HTR-8/SVneo (cell line): ENCODE results near the gene NME9.

Source experiments
- DNase-seq: peaks from one replicate; pipeline ENCODE4 v3.0.0; 2011; ENCODE audit warnings: low spot score, mixed read lengths; ENCODE audit not compliant: insufficient read length
- FAIRE-seq: peaks from 2 replicates; lab custom pipeline; 2011; peaks lifted over from hg19 to GRCh38; lab: Jason Lieb, UNC

The NME9 gene

GRCh38 chr3:138297059-138297607, 32.5 kb downstream of the NME9 start:
- FAIRE-seq (no peak), DNase-seq (no peak)

GRCh38 chr3:138296639-138297038, 33.0 kb downstream of the NME9 start:
- DNase-seq: no peak
- no peak for FAIRE-seq

GRCh38 chr3:138289701-138290100, 40.0 kb downstream of the NME9 start:
- no peak for DNase-seq
- FAIRE-seq: no peak

GRCh38 chr3:138289260-138289659, 40.4 kb downstream of the NME9 start:
- DNase-seq (no peak), FAIRE-seq (no peak)

GRCh38 chr3:138284957-138285477, 44.6 kb downstream of the NME9 start:
- FAIRE-seq: no peak
- no peak for DNase-seq

- DNase-seq: no peak
These were observed 45.6 kb downstream of the NME9 start for GRCh38 chr3:138284079-138284478.

GRCh38 chr3:138282836-138283235, 46.8 kb downstream of the NME9 start:
- DNase-seq: no peak
- FAIRE-seq: no peak

More at GRCh38 chr3:138284079-138284478, 45.6 kb downstream of the NME9 start:
- FAIRE-seq: no peak

GRCh38 chr3:138281561-138281960, 48.1 kb downstream of the NME9 start:
- FAIRE-seq (no peak), DNase-seq (no peak)

GRCh38 chr3:138271189-138271794, 58.4 kb downstream of the NME9 start:
- FAIRE-seq (no peak), DNase-seq (no peak)

- FAIRE-seq (no peak), DNase-seq (no peak)
These were observed 59.4 kb downstream of the NME9 start for GRCh38 chr3:138270245-138270644.

- no peak for DNase-seq
- no peak for FAIRE-seq
These were observed 62.6 kb downstream of the NME9 start for GRCh38 chr3:138267083-138267482.

- no peak for DNase-seq
- FAIRE-seq: no peak
These were observed 63.9 kb downstream of the NME9 start for GRCh38 chr3:138265745-138266144.

- DNase-seq (no peak), FAIRE-seq (no peak)
These were observed 66.5 kb downstream of the NME9 start for GRCh38 chr3:138263104-138263503.

- FAIRE-seq (no peak), DNase-seq (no peak)
These were observed 69.0 kb downstream of the NME9 start for GRCh38 chr3:138260611-138261010.

GRCh38 chr3:138259126-138259525, 70.5 kb downstream of the NME9 start:
- FAIRE-seq (no peak), DNase-seq (no peak)

GRCh38 chr3:138257986-138258385, 71.7 kb downstream of the NME9 start:
- FAIRE-seq (no peak), DNase-seq (no peak)

- FAIRE-seq: no peak
These were observed 73.6 kb downstream of the NME9 start for GRCh38 chr3:138256022-138256421.

GRCh38 chr3:138254216-138254615, 75.4 kb downstream of the NME9 start:
- DNase-seq (no peak), FAIRE-seq (no peak)

More at GRCh38 chr3:138256022-138256421, 73.6 kb downstream of the NME9 start:
- no peak for DNase-seq

- FAIRE-seq (no peak), DNase-seq (no peak)
These were observed 76.0 kb downstream of the NME9 start for GRCh38 chr3:138253609-138254008.
